Esophagus muscularis mucosa (tissue), 4 donors: ENCODE results near the gene KCNE2.
"Not testable (repeated sequence)": the region's sequence is repeated elsewhere in the genome, so short reads cannot be mapped to it uniquely, and the experiment has no call there.

ENCODE experiments used
- CTCF ChIP-seq, 3 experiments: fragments of 200-600 bp in 2 of 3; fragments of 450-650 bp in 1 of 3; sonication (generic) in 2 of 3; IDR thresholded peaks; one replicate each; pipeline ENCODE4 v1.5.1; 2017 to 2019; ENCODE audit warnings: antibody characterized with exemption in 3 of 3, mild to moderate bottlenecking in 2 of 3, moderate library complexity in 1 of 3
- EP300 ChIP-seq: sonication (generic); formaldehyde crosslinking; IDR thresholded peaks from one replicate; pipeline ENCODE4 v1.6.1; 2017; ENCODE audit warnings: antibody characterized with exemption
- POLR2A ChIP-seq: fragments of 450-650 bp; IDR thresholded peaks from one replicate; pipeline ENCODE4 v1.6.1; 2017; ENCODE audit warnings: antibody characterized with exemption, moderate library complexity, mild to moderate bottlenecking, low read depth
- POLR2AphosphoS5 ChIP-seq, 2 donors: sonication (generic); formaldehyde crosslinking; IDR thresholded peaks; one replicate each; pipeline ENCODE4 v1.6.1; 2017; ENCODE audit warnings: antibody characterized with exemption in 2 of 2

- not testable (repeated sequence) for TF ChIP-seq POLR2AphosphoS5 (IDR thresholded peaks at IDR 0.05); EP300; CTCF (IDR thresholded peaks at IDR 0.05); POLR2A
Measured at GRCh38 chr21:34374462-34374861, 10.7 kb downstream of the KCNE2 start.
